Loucy (cell line): ENCODE results near the gene SCD5.

Experiments
- EZH2phosphoT487 ChIP-seq: fragments of 200-600 bp; IDR thresholded peaks from 2 replicates; pipeline ENCODE4 v1.6.1; 2018; ENCODE audit warnings: antibody characterized with exemption, mild to moderate bottlenecking, moderate library complexity, borderline replicate concordance
- TF ChIP-seq, protein P1 (sequence below): fragments of 200-600 bp; sonication (generic); conservative IDR thresholded peaks from 2 replicates; pipeline ENCODE4 v1.5.1; 2014; ENCODE audit warnings: mild to moderate bottlenecking, antibody characterized with exemption, low read length

DNA sequence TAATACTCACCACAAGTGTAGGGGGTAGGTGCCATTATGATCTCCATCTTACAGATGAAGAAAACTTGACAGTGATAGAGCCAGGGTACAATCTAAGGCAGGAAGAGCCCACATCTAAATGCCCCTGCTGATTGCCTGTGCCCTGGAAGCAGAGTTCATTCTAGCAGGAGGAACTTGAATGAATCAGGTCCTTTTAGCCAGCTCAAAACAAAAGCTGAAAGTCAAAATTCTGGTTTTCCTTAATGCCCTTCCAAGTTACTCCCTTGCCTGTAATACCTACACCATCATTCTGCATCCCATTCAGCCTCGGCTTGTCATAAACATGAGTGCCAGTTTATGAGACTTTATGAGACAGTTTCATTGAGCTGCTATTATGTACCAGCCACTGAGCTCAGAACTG, 89.6 kb downstream of the SCD5 start:
- TF ChIP-seq, protein P1, sequence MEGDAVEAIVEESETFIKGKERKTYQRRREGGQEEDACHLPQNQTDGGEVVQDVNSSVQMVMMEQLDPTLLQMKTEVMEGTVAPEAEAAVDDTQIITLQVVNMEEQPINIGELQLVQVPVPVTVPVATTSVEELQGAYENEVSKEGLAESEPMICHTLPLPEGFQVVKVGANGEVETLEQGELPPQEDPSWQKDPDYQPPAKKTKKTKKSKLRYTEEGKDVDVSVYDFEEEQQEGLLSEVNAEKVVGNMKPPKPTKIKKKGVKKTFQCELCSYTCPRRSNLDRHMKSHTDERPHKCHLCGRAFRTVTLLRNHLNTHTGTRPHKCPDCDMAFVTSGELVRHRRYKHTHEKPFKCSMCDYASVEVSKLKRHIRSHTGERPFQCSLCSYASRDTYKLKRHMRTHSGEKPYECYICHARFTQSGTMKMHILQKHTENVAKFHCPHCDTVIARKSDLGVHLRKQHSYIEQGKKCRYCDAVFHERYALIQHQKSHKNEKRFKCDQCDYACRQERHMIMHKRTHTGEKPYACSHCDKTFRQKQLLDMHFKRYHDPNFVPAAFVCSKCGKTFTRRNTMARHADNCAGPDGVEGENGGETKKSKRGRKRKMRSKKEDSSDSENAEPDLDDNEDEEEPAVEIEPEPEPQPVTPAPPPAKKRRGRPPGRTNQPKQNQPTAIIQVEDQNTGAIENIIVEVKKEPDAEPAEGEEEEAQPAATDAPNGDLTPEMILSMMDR: no peak
- TF ChIP-seq EZH2phosphoT487: no peak
